ENCODE data around the gene GNA15.
"Not testable (repeated sequence)": the region's sequence is repeated elsewhere in the genome, so short reads cannot be mapped to it uniquely, and the experiment has no call there.

- TF ChIP-seq CTCF (IDR thresholded peaks at IDR 0.05; ENCODE audit: low read length); EZH2 (optimal IDR thresholded peaks at IDR 0.05; ENCODE audit: low read depth, low read length); EZH2phosphoT487 (IDR thresholded peaks at IDR 0.05; ENCODE audit: low read length): not testable (repeated sequence)
These were observed 18.6 kb downstream of the GNA15 start for GRCh38 chr19:3154447-3154846.
